ENCODE results near the gene NPDC1.

DNA sequence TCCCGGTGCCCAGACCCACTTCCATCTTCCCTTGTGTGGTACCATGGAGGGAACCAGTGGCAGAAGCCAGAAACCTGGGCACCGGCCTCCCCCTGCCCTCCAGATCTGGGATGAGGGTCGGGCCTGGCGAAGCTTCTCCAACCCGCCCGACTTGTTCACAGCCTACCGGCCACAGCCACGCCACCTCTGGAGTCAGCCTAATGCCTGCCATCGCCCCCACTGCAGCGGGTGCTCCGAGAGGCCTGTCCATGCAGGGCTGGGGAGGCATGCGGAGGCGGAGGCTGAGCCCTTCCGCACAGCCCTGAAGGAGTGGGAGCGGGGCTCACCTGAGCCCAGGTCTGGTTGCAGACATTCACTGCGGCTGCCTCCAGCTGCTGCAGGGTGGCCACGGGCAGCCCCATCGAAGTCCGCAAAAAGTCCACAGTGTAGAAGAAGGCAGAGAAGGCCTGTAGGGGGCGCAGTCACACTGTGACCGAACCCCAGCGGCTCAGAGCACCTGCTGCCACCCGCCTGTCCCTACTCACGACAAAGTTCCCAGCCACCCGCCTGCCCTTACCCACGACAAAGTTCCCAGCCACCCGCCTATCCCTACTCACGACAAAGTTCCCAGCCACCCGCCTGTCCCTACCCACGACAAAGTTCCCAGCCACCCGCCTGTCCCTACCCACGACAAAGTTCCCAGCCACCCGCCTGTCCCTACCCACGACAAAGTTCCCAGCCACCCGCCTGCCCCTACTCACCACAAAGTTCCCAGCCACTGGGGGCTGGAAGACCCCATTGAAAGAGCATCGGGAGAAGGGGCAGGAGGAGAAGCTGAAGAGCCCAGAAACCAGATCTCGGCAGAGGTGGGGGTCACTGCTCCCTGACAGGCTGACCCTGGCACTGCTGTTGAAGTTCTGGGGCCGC lies 3.8 kb upstream of the NPDC1 start:
- TF ChIP-seq, protein P1, sequence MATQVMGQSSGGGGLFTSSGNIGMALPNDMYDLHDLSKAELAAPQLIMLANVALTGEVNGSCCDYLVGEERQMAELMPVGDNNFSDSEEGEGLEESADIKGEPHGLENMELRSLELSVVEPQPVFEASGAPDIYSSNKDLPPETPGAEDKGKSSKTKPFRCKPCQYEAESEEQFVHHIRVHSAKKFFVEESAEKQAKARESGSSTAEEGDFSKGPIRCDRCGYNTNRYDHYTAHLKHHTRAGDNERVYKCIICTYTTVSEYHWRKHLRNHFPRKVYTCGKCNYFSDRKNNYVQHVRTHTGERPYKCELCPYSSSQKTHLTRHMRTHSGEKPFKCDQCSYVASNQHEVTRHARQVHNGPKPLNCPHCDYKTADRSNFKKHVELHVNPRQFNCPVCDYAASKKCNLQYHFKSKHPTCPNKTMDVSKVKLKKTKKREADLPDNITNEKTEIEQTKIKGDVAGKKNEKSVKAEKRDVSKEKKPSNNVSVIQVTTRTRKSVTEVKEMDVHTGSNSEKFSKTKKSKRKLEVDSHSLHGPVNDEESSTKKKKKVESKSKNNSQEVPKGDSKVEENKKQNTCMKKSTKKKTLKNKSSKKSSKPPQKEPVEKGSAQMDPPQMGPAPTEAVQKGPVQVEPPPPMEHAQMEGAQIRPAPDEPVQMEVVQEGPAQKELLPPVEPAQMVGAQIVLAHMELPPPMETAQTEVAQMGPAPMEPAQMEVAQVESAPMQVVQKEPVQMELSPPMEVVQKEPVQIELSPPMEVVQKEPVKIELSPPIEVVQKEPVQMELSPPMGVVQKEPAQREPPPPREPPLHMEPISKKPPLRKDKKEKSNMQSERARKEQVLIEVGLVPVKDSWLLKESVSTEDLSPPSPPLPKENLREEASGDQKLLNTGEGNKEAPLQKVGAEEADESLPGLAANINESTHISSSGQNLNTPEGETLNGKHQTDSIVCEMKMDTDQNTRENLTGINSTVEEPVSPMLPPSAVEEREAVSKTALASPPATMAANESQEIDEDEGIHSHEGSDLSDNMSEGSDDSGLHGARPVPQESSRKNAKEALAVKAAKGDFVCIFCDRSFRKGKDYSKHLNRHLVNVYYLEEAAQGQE (IDR thresholded peaks at IDR 0.05), result no peak
- no peak for TF ChIP-seq POLR2A (IDR thresholded peaks at IDR 0.05; ENCODE audit: low read length)
- TF ChIP-seq, protein P2, sequence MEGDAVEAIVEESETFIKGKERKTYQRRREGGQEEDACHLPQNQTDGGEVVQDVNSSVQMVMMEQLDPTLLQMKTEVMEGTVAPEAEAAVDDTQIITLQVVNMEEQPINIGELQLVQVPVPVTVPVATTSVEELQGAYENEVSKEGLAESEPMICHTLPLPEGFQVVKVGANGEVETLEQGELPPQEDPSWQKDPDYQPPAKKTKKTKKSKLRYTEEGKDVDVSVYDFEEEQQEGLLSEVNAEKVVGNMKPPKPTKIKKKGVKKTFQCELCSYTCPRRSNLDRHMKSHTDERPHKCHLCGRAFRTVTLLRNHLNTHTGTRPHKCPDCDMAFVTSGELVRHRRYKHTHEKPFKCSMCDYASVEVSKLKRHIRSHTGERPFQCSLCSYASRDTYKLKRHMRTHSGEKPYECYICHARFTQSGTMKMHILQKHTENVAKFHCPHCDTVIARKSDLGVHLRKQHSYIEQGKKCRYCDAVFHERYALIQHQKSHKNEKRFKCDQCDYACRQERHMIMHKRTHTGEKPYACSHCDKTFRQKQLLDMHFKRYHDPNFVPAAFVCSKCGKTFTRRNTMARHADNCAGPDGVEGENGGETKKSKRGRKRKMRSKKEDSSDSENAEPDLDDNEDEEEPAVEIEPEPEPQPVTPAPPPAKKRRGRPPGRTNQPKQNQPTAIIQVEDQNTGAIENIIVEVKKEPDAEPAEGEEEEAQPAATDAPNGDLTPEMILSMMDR (IDR thresholded peaks at IDR 0.05), result peak; percentile 49
- no peak for TF ChIP-seq CBX8 (IDR thresholded peaks at IDR 0.05)
- TF ChIP-seq EP300 (IDR thresholded peaks at IDR 0.05), result no peak
- peak; percentile 28; the same call in 1 of the 3 replicates for TF ChIP-seq SMC3 (IDR thresholded peaks at IDR 0.05)
- TF ChIP-seq, protein P3, sequence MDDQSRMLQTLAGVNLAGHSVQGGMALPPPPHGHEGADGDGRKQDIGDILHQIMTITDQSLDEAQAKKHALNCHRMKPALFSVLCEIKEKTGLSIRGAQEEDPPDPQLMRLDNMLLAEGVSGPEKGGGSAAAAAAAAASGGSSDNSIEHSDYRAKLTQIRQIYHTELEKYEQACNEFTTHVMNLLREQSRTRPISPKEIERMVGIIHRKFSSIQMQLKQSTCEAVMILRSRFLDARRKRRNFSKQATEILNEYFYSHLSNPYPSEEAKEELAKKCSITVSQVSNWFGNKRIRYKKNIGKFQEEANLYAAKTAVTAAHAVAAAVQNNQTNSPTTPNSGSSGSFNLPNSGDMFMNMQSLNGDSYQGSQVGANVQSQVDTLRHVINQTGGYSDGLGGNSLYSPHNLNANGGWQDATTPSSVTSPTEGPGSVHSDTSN (IDR thresholded peaks at IDR 0.05), result no peak
- TF ChIP-seq CHD4 (IDR thresholded peaks at IDR 0.05; ENCODE audit: borderline replicate concordance), result no peak
- peak; percentile 41 to 63; a peak in 4 of 5 replicates for TF ChIP-seq RAD21 (conservative IDR thresholded peaks at IDR 0.05 in 1 of 2, IDR thresholded peaks at IDR 0.05 in 1 of 2)
- no peak for TF ChIP-seq EHMT2 (IDR thresholded peaks at IDR 0.05; ENCODE audit: low read depth)
- TF ChIP-seq, protein P4, sequence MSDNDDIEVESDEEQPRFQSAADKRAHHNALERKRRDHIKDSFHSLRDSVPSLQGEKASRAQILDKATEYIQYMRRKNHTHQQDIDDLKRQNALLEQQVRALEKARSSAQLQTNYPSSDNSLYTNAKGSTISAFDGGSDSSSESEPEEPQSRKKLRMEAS (IDR thresholded peaks at IDR 0.05), result no peak
